H1 (cell line): ENCODE measurements around the gene ZNF506. TPM values are rescaled to one million over a fixed set of nuclear protein-coding genes. Genes with fewer than 3 reads are reported as not detected.

Experiments
- CTCF ChIA-PET: fragments of 300-600 bp; sonication (Branson Sonifier 250); formaldehyde crosslinking; loops from one replicate; lab custom pipeline; 2021; ENCODE audit not compliant: partially characterized antibody; lab: Charles Lee
- POLR2A ChIA-PET: fragments of 300-600 bp; sonication (Branson Sonifier 250); formaldehyde crosslinking; loops from one replicate; lab custom pipeline; 2021; ENCODE audit warnings: inconsistent platforms; ENCODE audit not compliant: partially characterized antibody; lab: Charles Lee
- DNase-seq, 2 experiments: peaks; one replicate each; pipeline versions ENCODE4 v3.0.0 to v3.0.0-alpha.2; 2010 to 2022; ENCODE audit warnings: low spot score in 2 of 2, low read depth in 1 of 2, mixed read lengths in 1 of 2
- FAIRE-seq: peaks from 2 replicates; lab custom pipeline; 2011; peaks lifted over from hg19 to GRCh38; lab: Jason Lieb, UNC
- H2AFZ ChIP-seq: 2 replicates; pipeline ENCODE4 v1.8.1; 2012; ENCODE audit warnings: low read length, inconsistent platforms
- H2AK5ac ChIP-seq: 2 replicates; pipeline ENCODE4 v1.6.1; 2013; ENCODE audit warnings: low read depth, low read length
- H2BK120ac ChIP-seq: replicated peaks from 2 replicates; pipeline ENCODE3; 2013; ENCODE audit warnings: low read depth, low read length, inconsistent platforms
- H2BK12ac ChIP-seq: 2 replicates; pipeline ENCODE4 v1.6.1; 2013; ENCODE audit warnings: low read depth, low read length
- H2BK15ac ChIP-seq: 2 replicates; pipeline ENCODE4 v1.6.1; 2013; ENCODE audit warnings: low read length
- H2BK20ac ChIP-seq: 2 replicates; pipeline ENCODE4 v1.6.1; 2013; ENCODE audit warnings: low read length
- H2BK5ac ChIP-seq: 2 replicates; pipeline ENCODE4 v1.6.1; 2013; ENCODE audit warnings: low read depth, low read length
- H3K14ac ChIP-seq: 2 replicates; pipeline ENCODE4 v1.6.1; 2013; ENCODE audit warnings: inconsistent platforms; ENCODE audit not compliant: insufficient read length
- H3K18ac ChIP-seq: 2 replicates; pipeline ENCODE4 v1.6.1; 2013; ENCODE audit warnings: low read length; ENCODE audit errors: extremely low read depth
- H3K23ac ChIP-seq: 2 replicates; pipeline ENCODE4 v1.6.1; 2013; ENCODE audit warnings: inconsistent platforms; ENCODE audit not compliant: insufficient read length
- H3K23me2 ChIP-seq: 2 replicates; pipeline ENCODE4 v1.6.1; 2013; ENCODE audit warnings: low read depth, low read length
- H3K27ac ChIP-seq: 2 replicates; pipeline ENCODE4 v1.6.1; 2011; ENCODE audit warnings: low read depth, low read length, inconsistent platforms
- H3K27me3 ChIP-seq, 4 experiments: replicated peaks in 1 of 4; 1 replicate in 1 of 4; 2 replicates in 3 of 4; pipeline versions ENCODE4 v1.6.1 to v1.8.1; 2011 to 2013; ENCODE audit warnings: low read length in 3 of 4, mild to moderate bottlenecking in 3 of 4, inconsistent platforms in 2 of 4, mixed read lengths in 2 of 4, moderate library complexity in 1 of 4; ENCODE audit not compliant: control insufficient read depth in 3 of 4, insufficient read depth in 3 of 4; ENCODE audit errors: extremely low read depth in 1 of 4
- H3K36me3 ChIP-seq, 4 experiments: 2 replicates each; pipeline versions ENCODE4 v1.6.1 to v1.8.1; 2011 to 2013; ENCODE audit warnings: mild to moderate bottlenecking in 4 of 4, low read length in 3 of 4, moderate library complexity in 2 of 4, control low read depth in 1 of 4, inconsistent platforms in 1 of 4; ENCODE audit not compliant: insufficient read depth in 4 of 4, control insufficient read depth in 2 of 4
- H3K4ac ChIP-seq: replicated peaks from 2 replicates; pipeline ENCODE3; 2013; ENCODE audit warnings: low read length, low read depth, mixed read lengths, inconsistent platforms; ENCODE audit not compliant: insufficient read length
- H3K4me1 ChIP-seq, 4 experiments: replicated peaks in 1 of 4; 1 replicate in 1 of 4; 2 replicates in 3 of 4; pipeline versions ENCODE4 v1.6.1 to v1.8.1; 2011 to 2013; ENCODE audit warnings: low read length in 3 of 4, inconsistent platforms in 2 of 4, mixed read lengths in 1 of 4; ENCODE audit not compliant: insufficient read depth in 4 of 4, control insufficient read depth in 3 of 4
- H3K4me2 ChIP-seq, 2 experiments: 2 replicates each; pipeline versions ENCODE4 v1.6.1 to v1.8.1; 2011 to 2013; ENCODE audit warnings: low read depth in 2 of 2, low read length in 2 of 2, control low read depth in 1 of 2, inconsistent platforms in 1 of 2, mild to moderate bottlenecking in 1 of 2; ENCODE audit not compliant: insufficient read depth in 1 of 2
- H3K4me3 ChIP-seq, 4 experiments: fragments of 200-600, 300-600 bp in 1 of 4; sonication (generic), shearing (Covaris generic), sonication (Bioruptor Twin) in 1 of 4; 2 replicates each; pipeline versions ENCODE4 v1.5.1 to v1.8.1; 2011 to 2016; ENCODE audit warnings: low read length in 4 of 4, low read depth in 3 of 4, control low read depth in 2 of 4, inconsistent platforms in 2 of 4, mild to moderate bottlenecking in 2 of 4, mixed read lengths in 1 of 4, moderate library complexity in 1 of 4; ENCODE audit not compliant: insufficient read depth in 2 of 4; ENCODE audit errors: extremely low read depth in 1 of 4
- H3K56ac ChIP-seq: replicated peaks from 2 replicates; pipeline ENCODE3; 2013; ENCODE audit warnings: low read depth, mild to moderate bottlenecking, mixed read lengths, low read length, inconsistent platforms; ENCODE audit not compliant: insufficient read length
- H3K79me1 ChIP-seq: 2 replicates; pipeline ENCODE4 v1.6.1; 2013; ENCODE audit warnings: low read depth, low read length, control low read depth
- H3K79me2 ChIP-seq, 2 experiments: 2 replicates each; pipeline versions ENCODE4 v1.6.1 to v1.8.1; 2012 to 2013; ENCODE audit warnings: low read length in 2 of 2, mild to moderate bottlenecking in 2 of 2, inconsistent platforms in 1 of 2; ENCODE audit not compliant: insufficient read depth in 2 of 2, control insufficient read depth in 1 of 2
- H3K9ac ChIP-seq, 4 experiments: replicated peaks in 1 of 4; 1 replicate in 1 of 4; 2 replicates in 3 of 4; pipeline versions ENCODE4 v1.6.1 to v1.8.1; 2011 to 2013; ENCODE audit warnings: low read depth in 3 of 4, low read length in 3 of 4, control low read depth in 2 of 4, mild to moderate bottlenecking in 2 of 4, moderate library complexity in 2 of 4, inconsistent platforms in 1 of 4; ENCODE audit errors: extremely low read depth in 1 of 4
- H3K9me3 ChIP-seq, 2 experiments: 2 replicates each; pipeline versions ENCODE4 v1.6.1 to v1.8.1; 2012 to 2013; ENCODE audit warnings: mild to moderate bottlenecking in 2 of 2, moderate library complexity in 2 of 2, control low read depth in 1 of 2, inconsistent platforms in 1 of 2, low read depth in 1 of 2, low read length in 1 of 2, mixed read lengths in 1 of 2; ENCODE audit not compliant: insufficient read depth in 2 of 2
- H4K20me1 ChIP-seq, 2 experiments: replicated peaks in 1 of 2; 2 replicates each; pipeline versions ENCODE3 to v1.8.1; 2011 to 2013; ENCODE audit warnings: inconsistent platforms in 2 of 2, low read length in 2 of 2, mild to moderate bottlenecking in 1 of 2; ENCODE audit not compliant: insufficient read depth in 2 of 2, control insufficient read depth in 1 of 2
- H4K5ac ChIP-seq: 2 replicates; pipeline ENCODE4 v1.6.1; 2013; ENCODE audit warnings: low read length, low read depth, mixed read lengths, inconsistent platforms; ENCODE audit not compliant: insufficient read length
- H4K8ac ChIP-seq: 2 replicates; pipeline ENCODE4 v1.8.0; 2013; ENCODE audit warnings: mild to moderate bottlenecking, moderate library complexity, low read length, inconsistent platforms; ENCODE audit not compliant: insufficient read depth; ENCODE audit errors: extremely low read depth
- H4K91ac ChIP-seq: replicated peaks from 2 replicates; pipeline ENCODE3; 2013; ENCODE audit warnings: low read length, mixed read lengths, inconsistent platforms; ENCODE audit not compliant: insufficient read length
- CREB1 ChIP-seq: IDR thresholded peaks from 2 replicates; pipeline ENCODE4 v1.6.1; 2012; ENCODE audit warnings: inconsistent platforms
- EP300 ChIP-seq, 2 experiments: IDR thresholded peaks; 1 replicate in 1 of 2; 2 replicates in 1 of 2; pipeline ENCODE4 v1.6.1; 2011 to 2012; ENCODE audit warnings: low read depth in 2 of 2, low read length in 2 of 2, mild to moderate bottlenecking in 2 of 2, borderline replicate concordance in 1 of 2, inconsistent platforms in 1 of 2, moderate library complexity in 1 of 2
- FOSL1 ChIP-seq: IDR thresholded peaks from 2 replicates; pipeline ENCODE4 v1.6.1; 2011; ENCODE audit warnings: mild to moderate bottlenecking, low read depth, low read length, moderate library complexity; ENCODE audit not compliant: insufficient read depth
- GABPA ChIP-seq: IDR thresholded peaks from 2 replicates; pipeline ENCODE4 v1.6.1; 2011; ENCODE audit warnings: mild to moderate bottlenecking, low read length, moderate library complexity, borderline replicate concordance; ENCODE audit not compliant: insufficient read depth
- KDM4A ChIP-seq: IDR thresholded peaks from one replicate; pipeline ENCODE4 v1.7.1; 2012; ENCODE audit warnings: low read depth, mild to moderate bottlenecking, moderate library complexity, low read length, inconsistent platforms; ENCODE audit not compliant: severe bottlenecking
- POU5F1 ChIP-seq: IDR thresholded peaks from 2 replicates; pipeline ENCODE4 v1.6.1; 2011; ENCODE audit warnings: low read depth, mild to moderate bottlenecking, low read length, moderate library complexity
- RBBP5 ChIP-seq: IDR thresholded peaks from 2 replicates; pipeline ENCODE4 v1.7.1; 2012; ENCODE audit warnings: low read depth, mild to moderate bottlenecking, inconsistent platforms, low read length, moderate library complexity, borderline replicate concordance
- RNF2 ChIP-seq: fragments of 200-900, 300-1000 bp; sonication (generic); IDR thresholded peaks from 2 replicates; pipeline ENCODE4 v1.7.1; 2016; ENCODE audit warnings: borderline replicate concordance, low read depth, mild to moderate bottlenecking, antibody characterized with exemption, low read length; ENCODE audit not compliant: poor library complexity, severe bottlenecking; ENCODE audit errors: missing control alignments
- SRF ChIP-seq: IDR thresholded peaks from 2 replicates; pipeline ENCODE4 v1.6.1; 2011; ENCODE audit warnings: mild to moderate bottlenecking, low read depth, low read length, moderate library complexity
- TCF12 ChIP-seq: IDR thresholded peaks from 2 replicates; pipeline ENCODE4 v1.6.1; 2011; ENCODE audit warnings: low read depth, mild to moderate bottlenecking, low read length
- TEAD4 ChIP-seq: IDR thresholded peaks from 2 replicates; pipeline ENCODE4 v1.6.1; 2012; ENCODE audit warnings: low read depth, low read length, inconsistent platforms, mixed read lengths
- WGBS, 2 experiments: shearing (Covaris generic) in 1 of 2; methylation state at CpG; one replicate each; pipeline versions ENCODE4 v1.1.6 to v1.1.7; 2013 to 2015; ENCODE audit warnings: low lambda C conversion rate in 2 of 2, mixed read lengths in 2 of 2, inconsistent platforms in 1 of 2, low coverage in 1 of 2, missing lambda C conversion rate in 1 of 2; ENCODE audit not compliant: insufficient replicate concordance in 2 of 2, insufficient coverage in 1 of 2, insufficient read length in 1 of 2; ENCODE audit errors: extremely low coverage in 1 of 2, missing lambda C conversion rate in 1 of 2; 5-methylcytosine and 5-hydroxymethylcytosine counted together
- polyA plus RNA-seq, 7 experiments: library from polyadenylated mRNA; depleted of rRNA in 3 of 7; stranded (reverse) in 5 of 7; unstranded in 2 of 7; fragments of >200 nt in 5 of 7; fragments of 200-250 nt in 2 of 7; gene quantifications; 1 replicate in 5 of 7; 2 replicates in 1 of 7; 4 replicates in 1 of 7; pipeline versions ENCODE4 v1.2.1 to v1.2.3, GENCODE V29; 2011 to 2013; ENCODE audit warnings: missing spikeins in 2 of 7, mixed read lengths in 2 of 7
- total RNA-seq: library from RNA; stranded (reverse); fragmentation: NEBNext Ultra II Directional; extraction: Animal tissue kit (Norgen Biotek cat#: 25700); gene quantifications from 2 replicates; pipeline ENCODE4 v1.2.1, GENCODE V29; 2021
- TF ChIP-seq, protein P1 (sequence below): IDR thresholded peaks from 2 replicates; pipeline ENCODE4 v1.6.1; 2012; ENCODE audit warnings: inconsistent platforms

The ZNF506 gene
- total and polyA plus RNA-seq, 2 of the 8 experiments (the other 6 are each of a cell fraction or from before 2014, with no cell fraction given) = 4.5 to 8.3 TPM

DNA sequence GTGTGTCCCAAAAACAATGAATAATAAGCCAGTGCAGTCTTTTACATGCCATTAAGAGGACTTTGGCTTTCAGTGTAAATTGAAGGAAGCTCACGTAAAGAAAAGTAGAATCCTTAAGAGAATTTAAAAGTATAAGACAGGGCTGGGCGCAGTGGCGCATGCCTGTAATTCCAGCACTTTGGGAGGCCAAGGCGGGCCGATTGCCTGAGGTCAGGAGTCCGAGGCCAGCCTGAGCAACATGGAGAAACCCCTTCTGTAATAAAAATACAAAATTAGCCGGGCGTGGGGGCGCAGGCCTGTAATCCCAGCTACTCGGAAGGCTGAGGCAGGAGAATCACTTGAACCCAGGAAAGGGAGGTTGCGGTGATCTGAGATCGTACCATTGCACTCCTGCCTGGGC lies 26.2 kb upstream of the ZNF506 start:
- H4K8ac ChIP-seq = no peak overlapping the region
- no peak overlapping the region for H4K91ac ChIP-seq
- H2AK5ac ChIP-seq = no peak overlapping the region
- H3K4me1 ChIP-seq = no peaks in the 10 kb centered on the region
- no peaks in the 10 kb centered on the region for H3K27me3 ChIP-seq
- no peak overlapping the region for H3K56ac ChIP-seq
- H3K9me3 ChIP-seq = no peaks in the 10 kb centered on the region
- H2BK12ac ChIP-seq = no peak overlapping the region
- no peak overlapping the region for H3K4ac ChIP-seq
- H3K23ac ChIP-seq = no peak overlapping the region
- no peak overlapping the region for H2AFZ ChIP-seq
- H2BK5ac ChIP-seq = no peak overlapping the region
- no peaks in the 10 kb centered on the region for H3K23me2 ChIP-seq
- H3K27ac ChIP-seq = no peak overlapping the region
- DNase-seq = no peak
- no peaks in the 10 kb centered on the region; a peak in 1 of 4 replicates for H3K79me2 ChIP-seq
- no peak overlapping the region for H3K4me3 ChIP-seq
- FAIRE-seq = no peak
- TF ChIP-seq RNF2 (no peak), RBBP5 (no peak), TEAD4 (no peak), GABPA (no peak), EP300 (IDR thresholded peaks at IDR 0.05; ENCODE audit: borderline replicate concordance in 1 of 2, low read depth in 2 of 2, low read length in 2 of 2) (no peak), POU5F1 (no peak), KDM4A (no peak), TCF12 (no peak), FOSL1 (no peak), SRF (no peak), CREB1 (no peak)
- TF ChIP-seq, protein P1, sequence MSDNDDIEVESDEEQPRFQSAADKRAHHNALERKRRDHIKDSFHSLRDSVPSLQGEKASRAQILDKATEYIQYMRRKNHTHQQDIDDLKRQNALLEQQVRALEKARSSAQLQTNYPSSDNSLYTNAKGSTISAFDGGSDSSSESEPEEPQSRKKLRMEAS = no peak
- no peak overlapping the region for H2BK20ac ChIP-seq
- no peak overlapping the region for H3K9ac ChIP-seq
- H3K36me3 ChIP-seq = peaks cover 0 to 11% (median 3%) of the 10 kb centered on the region in 4 experiments; a peak in 3 of 8 replicates
- H3K4me2 ChIP-seq = no peak overlapping the region
- 91% methylated on average over 12 of the region's 12 CpGs; no CpG with 5 or more reads in 1 of the 2 experiments for WGBS, 2 experiments
- H3K79me1 ChIP-seq = no peaks in the 10 kb centered on the region
- H2BK15ac ChIP-seq = no peak overlapping the region
- H3K18ac ChIP-seq = no peak overlapping the region
- H2BK120ac ChIP-seq = no peak overlapping the region
- CTCF ChIA-PET = interaction anchor here (0.7 kb wide), 1 partner anchor 109 kb away, joined by 3 read pairs; no protein-coding TSS in a partner anchor
- H3K14ac ChIP-seq = no peak overlapping the region
- POLR2A ChIA-PET = interaction anchor here (0.9 to 2.5 kb wide), 5 partner anchors 9 to 18 kb away, joined by 4 to 13 read pairs (median 4); partner anchors contain the start of gene ZNF253
- H4K20me1 ChIP-seq = no peaks in the 10 kb centered on the region
- H4K5ac ChIP-seq = no peak overlapping the region
